Left forelimb (tissue), 1 donor: ENCODE results near the gene EFCAB10.
"Not testable (repeated sequence)": the region's sequence is repeated elsewhere in the genome, so short reads cannot be mapped to it uniquely, and the experiment has no call there.

Source experiments
- DNase-seq: peaks from one replicate; pipeline ENCODE4 v3.0.0-alpha.2; 2018; ENCODE audit warnings: low spot score

Gene EFCAB10

GRCh38 chr7:105530546-105530945 lies 50.7 kb downstream of the EFCAB10 start:
- DNase-seq: no peak

- no peak for DNase-seq
These were observed 51.2 kb downstream of the EFCAB10 start for GRCh38 chr7:105530126-105530525.

GRCh38 chr7:105527737-105528136 lies 53.6 kb downstream of the EFCAB10 start:
- not testable (repeated sequence) for DNase-seq

- no peak for DNase-seq
These were observed 56.5 kb downstream of the EFCAB10 start for GRCh38 chr7:105524840-105525239.

- not testable (repeated sequence) for DNase-seq
These were observed 56.9 kb downstream of the EFCAB10 start for GRCh38 chr7:105524423-105524822.

- peak; percentile 94 for DNase-seq
These were observed 59.4 kb downstream of the EFCAB10 start, which contains the start of gene PUS7 for GRCh38 chr7:105521717-105522463. PUS7 (minus strand) TSS chr7:105522271; CDS start chr7:105508512, 13,759 bp downstream.

- no peak for DNase-seq
These were observed 60.1 kb downstream of the EFCAB10 start for GRCh38 chr7:105521027-105521716.

- not testable (repeated sequence) for DNase-seq
These were observed 60.7 kb downstream of the EFCAB10 start for GRCh38 chr7:105520620-105521019.

- DNase-seq: no peak
These were observed 61.9 kb downstream of the EFCAB10 start for GRCh38 chr7:105519353-105519752.

GRCh38 chr7:105515610-105516009 lies 65.7 kb downstream of the EFCAB10 start:
- DNase-seq: not testable (repeated sequence)
